Measurements from ENCODE around the gene SETD3.

SETD3 gene

DNA sequence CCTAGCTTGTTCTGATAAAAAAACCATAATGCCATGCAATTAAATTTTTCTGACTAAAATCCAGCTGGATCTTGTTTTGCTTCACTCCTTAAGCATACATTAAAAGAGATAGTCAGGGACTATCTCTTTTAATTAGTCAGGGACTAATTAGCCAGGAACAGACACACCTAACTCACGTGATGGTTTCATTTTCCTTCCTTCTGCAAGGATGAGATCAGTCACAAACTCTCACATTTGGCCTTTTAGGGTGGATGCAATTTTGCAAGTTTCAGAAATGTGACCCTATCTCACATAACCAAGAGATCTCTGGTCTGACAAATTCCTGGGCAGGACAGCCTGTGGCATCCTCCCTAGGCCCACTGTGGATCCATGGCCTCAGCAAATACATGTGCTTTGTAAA, 62.4 kb downstream of the SETD3 start:
- no peak for DNase-seq

DNA sequence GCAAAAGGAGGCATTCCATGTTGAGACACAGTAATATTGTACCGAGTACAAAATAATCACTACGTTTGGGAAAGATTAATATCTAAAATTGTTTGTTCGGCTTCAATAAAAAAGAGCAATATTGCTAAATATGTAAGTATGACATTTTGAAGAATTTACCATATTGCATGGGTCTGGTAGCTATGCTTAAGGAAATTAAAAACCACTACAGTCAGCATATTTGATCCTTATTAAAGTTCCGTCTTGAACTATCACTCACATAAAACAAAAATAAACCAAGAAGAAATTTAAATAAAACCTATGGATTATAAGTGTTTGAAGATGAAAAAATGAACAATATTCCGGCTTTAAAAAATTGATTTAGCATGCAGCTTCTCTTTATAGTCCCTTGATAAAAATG, 63.8 kb downstream of the SETD3 start:
- no peak for DNase-seq

DNA sequence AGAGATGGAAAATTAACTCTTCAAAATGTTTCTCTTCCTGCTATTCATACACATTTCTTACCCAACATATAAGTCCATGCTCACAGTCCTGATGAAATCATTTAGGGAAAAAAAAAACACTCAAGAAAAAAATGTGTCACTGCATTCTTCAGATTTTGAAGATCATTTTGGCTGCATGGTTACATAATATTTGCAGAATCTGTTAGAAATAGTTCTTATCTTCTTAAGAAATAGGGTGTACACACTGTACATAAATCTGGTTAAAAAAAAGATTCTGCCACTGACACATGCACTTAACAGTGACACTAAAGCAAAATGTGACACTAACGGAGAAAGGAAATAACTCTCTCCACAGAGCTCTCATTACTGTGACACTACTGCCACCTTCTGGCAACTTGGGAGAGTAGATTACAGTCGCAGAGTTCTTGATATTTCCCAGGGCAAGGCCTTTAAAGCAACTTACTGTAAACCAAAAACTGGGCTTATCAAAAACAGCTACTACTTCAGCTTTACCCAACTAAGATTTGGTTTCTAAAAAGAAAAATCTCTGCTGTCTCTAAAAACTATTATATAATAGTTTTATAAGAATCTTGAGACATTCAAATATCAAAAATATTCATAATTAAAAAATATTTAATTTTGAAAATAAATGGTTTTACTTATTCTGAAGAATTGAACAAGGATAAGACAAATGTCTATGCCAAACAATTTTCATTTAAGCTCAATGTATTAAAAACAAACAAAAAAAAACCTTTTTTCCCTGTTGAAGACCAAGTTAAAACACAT, 65.0 kb downstream of the SETD3 start:
- DNase-seq, result peak; percentile 83

DNA sequence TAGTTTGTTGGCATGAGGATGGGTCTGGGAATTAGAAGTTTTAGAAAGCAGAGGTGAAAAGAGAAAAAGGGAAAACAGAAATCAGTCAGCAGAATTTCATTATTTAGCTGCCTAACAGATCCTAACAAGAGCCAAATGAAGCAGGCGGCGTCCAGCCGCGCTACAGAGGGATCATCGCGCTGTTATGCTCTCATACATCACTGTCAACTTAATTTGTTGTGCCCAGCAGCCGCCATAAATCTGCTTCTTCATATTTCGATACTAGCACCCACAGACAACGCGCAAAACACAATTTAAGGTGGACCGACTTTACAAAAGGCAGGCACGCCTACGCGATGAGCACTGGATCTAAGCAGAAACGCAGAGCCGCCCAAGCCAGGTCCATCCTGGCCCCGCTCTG, 66.7 kb downstream of the SETD3 start:
- no peak for DNase-seq

DNA sequence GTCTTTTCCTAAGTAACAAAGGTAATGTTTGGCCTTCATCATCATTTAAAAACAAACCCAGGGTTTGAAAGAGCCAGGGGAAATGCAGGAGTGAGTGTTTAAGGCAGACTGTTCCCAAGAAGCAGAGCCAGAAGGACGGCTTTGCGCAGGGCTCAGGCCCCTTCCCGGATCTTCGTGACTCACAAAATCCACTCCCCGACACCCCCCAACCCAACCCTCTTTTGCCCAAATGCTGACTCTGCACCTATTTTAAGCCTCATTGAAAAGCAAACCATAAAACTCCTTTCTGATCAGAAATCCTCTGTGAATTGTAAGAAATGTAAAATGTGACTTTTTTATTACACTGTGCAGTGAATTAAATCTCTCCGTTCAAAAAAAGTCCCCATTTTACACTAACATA, 67.5 kb downstream of the SETD3 start:
- DNase-seq, result no peak

DNA sequence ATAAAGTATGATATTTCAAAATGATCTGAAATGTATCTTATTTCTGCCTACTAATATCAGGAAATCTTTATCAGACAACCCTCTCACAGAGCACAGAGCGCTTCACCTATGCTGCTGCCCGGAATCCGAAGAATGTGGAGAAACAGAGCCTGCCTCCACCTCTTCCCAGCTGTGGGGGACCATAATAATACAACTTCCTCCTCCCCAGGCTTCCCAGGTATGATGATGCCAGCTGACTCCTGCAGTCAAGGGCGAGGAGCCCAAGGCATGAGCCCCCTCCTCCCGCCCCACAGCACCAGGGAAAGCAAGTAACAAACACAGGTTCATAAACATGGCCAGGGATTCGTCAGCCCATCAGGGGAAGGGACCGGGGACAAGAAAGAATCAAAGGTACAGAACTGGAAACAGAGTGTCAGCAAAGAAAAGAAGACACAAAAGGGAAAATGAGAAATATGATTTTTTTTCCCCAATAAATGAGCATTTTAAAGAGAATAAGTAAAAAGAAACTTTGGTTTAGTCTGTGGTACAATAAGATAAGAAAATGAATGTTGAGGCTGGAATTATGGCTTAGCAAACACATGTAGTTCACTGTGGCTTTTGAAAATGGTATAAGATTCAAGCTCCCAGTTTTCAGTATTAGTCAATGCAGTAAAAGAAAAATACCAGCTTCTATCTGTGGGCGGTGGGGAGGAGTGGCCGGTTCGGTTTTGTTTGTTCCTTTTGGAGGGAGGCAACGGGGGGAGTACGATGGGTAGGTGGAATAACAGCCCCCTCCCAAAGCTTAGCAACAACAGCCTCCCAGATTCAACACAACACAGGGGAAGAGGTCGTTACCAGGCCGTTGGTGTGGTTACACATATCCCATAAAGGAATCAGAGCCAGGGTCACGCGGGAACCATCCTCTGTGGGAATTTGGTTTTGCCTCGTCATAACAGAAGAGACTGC, 68.3 kb downstream of the SETD3 start:
- DNase-seq, result no peak

DNA sequence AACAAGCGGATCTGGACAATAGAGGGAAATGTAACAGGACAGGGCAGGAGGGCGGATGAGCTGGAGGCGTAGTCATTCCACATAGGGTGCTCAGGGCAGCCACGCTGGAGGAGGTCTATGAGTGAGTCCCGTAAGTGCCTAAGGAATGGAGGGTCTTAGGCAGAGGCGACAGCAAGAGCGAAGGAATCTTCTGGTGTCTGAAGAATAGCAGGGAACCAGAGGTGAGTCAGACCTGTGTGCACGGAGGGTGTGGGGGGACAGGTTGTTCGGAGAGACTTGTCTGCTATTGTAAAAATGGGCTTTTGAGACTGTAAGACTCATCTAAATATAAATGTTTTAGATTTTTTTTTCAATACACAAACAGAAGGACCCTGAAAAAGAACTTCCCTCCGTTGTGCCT, 70.6 kb downstream of the SETD3 start:
- DNase-seq, result no peak

DNA sequence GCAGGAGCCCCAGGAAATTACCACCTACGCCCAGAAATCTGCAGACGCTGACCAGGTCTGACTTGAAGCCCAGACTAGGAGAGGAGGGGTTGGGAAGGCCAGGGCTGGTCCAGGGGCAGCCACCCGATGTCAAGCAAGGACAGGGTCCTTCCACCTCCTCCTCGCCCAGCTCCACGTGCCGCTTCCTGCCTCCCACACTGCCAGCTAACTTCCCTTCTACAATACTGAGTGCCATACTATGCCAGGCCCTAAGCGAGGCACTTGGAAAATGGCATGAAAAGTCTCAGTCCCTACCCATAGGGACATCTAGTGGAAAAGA, 71.7 kb downstream of the SETD3 start:
- no peak for DNase-seq

DNA sequence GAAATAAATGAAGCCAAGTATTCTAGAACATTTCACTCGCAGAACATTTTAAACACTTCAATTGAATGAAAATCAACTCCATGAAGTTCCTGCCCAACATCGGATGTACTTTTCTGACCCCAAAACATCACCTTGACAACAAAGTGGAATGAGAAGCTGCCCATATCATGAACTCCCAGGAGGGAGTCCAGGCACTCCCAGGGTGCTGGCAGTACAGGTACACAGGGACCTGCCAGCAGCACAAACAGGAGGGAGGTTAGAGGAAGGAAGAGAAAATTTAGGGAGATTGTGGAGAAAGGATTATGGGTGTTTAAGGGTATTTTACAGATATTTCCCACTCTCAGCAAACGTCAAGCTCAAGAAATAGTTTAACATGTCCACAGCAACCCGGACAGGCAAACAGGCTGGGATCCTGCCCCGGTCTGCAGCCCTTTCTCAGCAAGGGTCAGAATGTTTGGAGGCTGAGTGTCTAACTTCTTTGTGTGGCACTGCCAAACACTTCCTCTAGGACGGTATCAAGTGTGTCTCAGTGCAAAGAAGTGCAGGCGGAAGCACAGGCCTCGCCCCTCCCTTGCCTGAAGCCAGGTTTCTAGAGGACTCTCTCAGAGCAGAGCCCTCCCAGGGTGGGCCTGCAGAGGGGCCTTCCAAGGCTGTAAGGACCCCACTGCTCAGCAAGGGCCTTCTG, 72.2 kb downstream of the SETD3 start:
- no peak for DNase-seq

DNA sequence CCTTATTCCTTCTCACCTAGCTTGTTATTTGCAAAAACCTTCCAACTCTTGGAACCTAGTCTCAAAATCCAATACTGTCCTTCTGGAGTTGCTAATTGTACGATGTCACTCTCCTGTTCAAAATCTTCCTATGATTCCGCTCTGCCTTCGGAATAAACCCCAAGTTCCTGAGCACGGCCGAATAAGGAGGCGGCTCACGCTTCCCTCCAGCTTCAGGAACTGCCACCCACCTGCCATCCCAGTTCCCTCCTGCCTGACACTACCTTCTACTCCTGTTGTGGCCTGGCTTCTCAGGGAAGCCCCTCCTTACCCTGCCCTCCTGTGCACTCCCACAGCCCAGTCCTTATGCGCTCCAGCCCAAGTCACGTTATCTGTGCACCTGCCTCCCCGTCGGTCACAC, 73.2 kb downstream of the SETD3 start:
- DNase-seq, result no peak

DNA sequence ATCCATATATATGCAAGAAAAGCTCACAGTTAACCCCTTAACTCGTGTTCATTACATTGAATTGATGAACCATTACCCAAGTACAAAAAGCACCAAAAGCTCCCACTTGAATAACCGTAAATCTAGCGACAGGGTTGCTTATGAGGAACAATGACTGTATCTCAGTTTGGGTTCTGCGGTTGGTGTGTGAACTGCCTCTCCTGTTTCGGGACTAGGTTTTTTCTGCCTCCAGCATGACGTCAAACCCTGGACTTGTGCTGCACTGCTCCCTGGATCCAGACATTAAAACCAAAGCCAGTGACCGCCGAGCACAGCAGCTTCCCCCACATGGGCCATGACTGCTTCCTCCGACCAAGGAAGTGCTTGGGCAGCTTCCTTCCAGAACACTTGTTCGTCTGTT, 77.7 kb downstream of the SETD3 start:
- no peak for DNase-seq

DNA sequence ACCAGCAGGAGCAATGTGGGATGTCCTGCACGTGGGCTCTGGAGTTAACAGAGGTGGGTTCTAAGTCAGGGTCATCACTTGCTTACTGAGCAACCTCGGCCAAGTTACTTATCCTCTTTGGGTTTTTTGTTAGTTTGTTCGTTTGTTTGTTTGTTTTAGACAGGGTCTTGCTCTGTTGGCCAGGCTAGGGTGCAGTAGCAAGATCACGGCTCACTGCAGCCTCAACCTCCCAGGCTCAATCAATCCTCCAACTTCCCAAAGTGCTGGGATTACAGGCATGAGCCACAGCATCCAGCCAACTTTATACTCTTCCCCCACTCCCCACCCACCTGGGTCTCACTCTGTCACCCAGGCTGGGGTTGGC, 78.4 kb downstream of the SETD3 start:
- DNase-seq, result no peak

DNA sequence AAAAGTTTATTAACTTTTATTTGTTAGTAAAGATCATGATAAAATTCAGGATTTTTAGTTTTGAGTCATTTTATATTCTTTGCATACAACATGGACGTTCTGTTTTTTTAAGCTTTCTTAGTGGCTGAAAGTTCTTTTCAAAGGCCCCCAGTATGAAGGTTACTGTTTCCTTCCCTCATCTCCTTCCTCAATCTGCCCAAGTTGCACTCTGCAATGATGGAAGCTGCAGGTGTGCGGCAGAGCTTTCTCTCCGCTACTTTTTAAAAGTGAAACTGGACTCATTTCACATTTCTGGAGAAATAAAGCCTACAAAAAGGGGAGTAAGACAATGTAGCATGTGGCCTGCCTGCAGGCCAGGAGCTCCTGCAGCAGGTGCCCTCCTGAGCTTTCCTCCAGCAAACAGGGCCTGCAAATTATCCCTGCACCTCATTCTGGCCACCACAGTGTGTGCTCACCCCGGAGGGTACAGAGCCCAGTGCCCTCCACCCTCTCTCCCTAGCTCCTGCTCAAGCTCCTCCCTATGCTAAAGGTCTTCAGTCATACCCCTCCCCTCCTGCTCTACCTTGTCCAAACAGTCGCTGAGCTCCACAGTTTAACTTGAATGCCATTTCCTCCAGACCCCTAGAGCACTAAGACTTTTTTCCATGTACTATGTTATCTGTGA, 78.9 kb downstream of the SETD3 start:
- DNase-seq, result no peak

DNA sequence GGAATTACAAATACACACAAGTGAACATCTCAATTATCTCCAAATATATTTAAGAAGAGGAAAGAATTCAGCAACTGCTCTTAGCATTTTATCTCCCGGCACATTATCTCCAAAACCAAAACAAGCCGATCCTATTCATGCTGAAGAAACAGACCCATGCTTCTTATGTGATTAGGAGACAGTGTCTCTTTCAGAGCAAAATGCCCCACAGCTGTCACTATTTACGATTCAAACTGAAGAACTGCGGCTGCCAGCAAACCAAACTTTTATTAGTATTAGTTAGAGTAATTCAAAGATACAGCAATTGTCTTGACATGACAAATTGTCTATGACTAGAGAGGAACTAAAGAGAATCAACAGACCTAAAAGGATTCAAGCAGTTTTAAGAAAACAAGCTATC, 79.4 kb downstream of the SETD3 start:
- no peak for DNase-seq

DNA sequence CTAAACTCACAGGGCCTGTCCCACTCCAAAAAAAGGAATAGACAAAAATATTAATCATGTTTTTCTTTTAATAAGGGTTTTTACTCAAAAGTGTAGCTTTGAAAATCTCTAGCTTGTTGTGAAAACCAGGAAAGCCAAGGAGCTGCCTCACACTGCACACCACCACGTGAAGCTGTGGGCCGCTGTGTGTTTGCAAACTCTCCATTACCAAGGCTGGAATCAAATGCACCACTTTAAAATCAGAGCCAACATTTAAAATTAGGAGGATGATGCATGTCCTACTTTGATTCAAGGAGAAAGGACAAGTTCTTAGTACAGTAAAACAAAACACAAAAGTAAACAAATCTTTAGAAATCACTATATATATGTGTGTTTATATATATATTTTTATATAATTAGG, 83.0 kb downstream of the SETD3 start:
- no peak for DNase-seq

DNA sequence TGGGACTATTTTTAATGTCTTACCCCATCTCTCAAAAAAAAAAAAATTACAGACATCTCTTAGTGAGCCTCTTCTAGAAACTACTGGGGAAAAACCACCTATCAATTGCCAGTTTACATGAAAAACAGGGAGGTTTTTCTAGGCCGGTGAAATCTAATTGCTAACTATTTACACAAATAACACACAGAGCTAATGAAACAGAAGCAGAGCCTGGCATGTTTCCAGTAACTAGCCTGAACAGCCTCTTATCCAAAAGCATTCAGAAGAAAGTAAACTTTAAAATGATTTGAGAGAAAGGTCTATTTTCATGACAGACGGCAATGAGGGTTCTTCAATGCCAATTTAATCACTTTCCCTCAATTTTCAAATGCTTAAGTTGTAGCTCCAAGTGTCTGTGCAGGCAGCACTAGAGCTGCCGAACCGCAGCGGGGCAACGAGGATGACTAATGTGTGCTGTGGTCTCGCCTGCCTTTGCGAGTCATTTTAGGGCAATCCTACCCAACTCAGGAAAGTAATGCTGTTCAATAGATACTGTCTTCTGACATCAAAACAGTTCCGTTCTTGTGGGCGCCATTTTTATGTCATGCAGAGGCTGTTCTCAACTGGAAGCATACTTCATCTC, 84.6 kb downstream of the SETD3 start:
- DNase-seq, result no peak

DNA sequence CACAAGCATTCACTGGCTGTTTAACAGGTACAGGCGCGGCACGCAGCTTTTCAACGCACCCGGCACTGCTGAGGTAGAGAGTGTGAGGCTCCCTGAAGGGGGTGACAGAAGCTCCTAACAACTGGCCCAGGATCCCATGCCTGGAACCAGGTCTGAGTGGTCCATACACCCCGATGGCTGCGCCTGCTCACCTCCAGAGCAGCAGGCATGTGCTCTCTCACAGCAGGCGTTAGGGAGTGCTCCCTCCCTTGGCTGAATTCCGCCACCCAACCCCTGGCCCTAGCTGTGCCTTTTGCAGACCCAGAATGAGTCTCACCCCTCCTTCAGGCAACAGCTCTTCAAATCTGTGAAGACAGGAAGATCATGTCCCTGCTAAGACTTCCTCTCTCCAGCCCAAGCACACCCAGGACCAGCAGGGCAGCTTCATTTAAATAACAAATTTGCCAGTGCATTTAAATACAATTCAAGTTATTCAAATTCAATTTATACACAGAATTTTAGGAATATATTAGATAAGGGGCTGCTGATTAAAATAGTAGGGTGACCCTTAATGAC, 86.0 kb downstream of the SETD3 start:
- no peak for DNase-seq

DNA sequence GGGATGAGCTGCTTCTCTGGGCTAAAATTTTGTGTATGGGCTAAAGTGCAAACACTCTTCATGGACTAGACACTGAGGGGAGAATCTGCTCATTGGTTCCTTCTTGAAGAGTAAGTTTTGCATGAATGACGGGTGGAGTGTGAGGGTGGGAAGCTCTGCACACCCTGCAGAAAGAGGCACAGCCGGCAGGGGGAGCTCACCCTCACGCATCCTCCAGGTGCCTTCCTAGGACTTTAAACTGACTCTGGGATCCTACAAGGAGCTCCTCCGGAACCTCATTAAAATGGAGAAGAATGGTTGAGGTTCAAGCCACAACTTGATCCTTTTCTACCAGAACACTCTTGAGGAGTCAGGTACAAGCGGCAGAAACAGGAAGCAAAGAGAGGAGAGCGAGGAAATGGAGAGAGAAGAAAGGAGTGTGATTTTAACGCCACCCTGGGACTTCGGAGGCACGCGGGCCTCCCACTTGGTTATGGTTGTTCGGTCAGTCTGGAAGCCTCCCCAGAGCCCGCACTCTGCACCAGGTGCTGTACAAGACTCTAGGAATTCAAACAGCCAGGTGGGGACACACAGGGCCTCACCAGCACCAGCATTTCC, 87.5 kb downstream of the SETD3 start:
- no peak for DNase-seq

DNA sequence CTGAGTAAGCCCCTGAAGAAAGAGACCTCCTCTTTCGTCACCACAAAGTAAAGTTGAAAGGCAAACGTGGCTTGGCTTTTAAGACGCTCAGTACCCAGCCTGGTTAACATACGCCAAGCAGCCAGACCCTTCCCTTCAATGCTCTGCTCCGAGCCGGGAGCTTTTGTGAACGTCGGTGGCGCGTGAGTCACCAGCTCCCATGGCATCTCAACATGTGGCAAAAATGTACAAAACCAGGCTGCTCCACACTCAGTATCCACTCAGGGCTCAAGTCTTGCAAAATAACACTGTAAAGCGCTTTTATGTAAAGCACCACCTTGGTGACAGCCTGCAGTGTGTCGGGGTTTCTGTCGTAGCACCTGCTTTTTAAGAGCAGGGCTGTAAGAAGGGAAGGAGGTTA, 89.0 kb downstream of the SETD3 start:
- DNase-seq, result no peak

DNA sequence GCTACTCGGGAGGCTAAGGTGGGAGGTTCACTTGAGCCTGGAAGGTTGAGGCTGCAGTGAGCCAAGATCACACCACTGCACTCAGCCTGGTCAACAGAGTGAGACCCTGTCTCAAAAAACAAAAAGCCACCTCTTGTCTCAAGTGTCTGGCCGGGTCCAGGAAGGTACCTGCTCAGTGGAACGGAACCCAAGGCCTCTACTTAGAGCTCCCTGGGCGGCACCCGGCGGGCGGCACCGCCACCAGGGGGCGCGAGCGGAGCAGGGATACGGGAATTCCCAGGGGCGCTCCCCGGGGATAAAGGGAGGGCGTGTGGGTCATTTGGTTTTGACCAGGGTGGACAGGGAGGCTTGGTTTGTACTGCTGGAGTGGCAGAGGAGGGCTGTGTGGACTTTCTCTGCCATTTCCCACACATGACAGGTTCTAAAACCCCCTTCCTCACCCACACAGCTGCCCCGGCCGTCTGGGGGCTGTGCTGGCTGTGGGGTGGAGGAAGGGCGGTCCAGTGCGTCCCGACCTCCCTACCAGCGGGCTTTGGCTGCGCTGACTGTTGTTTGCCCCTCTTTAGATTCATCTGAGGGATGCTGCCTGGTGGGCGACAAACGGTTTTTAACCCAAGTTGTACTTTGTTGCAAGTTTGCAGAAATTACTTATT, 91.4 kb downstream of the SETD3 start:
- DNase-seq, result peak; percentile 1

DNA sequence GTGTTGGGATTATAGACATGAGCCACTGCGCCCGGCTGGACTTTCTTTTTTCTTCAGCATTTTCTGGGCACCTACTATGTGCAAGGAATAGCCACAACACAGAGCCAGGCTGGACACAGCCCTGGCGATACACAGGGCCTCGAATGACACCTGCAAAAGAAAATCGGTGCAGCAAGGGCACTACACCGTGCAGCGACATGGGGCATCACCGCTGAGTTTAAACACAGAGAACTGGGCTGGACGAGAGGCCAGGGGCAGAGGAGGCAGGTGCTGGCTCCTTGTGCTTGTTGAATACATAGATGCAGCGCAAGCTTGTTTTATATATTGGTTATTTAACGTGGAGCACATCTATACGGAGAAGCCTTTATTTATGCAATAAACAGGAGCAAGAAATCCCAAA, 92.4 kb downstream of the SETD3 start:
- DNase-seq, result no peak

DNA sequence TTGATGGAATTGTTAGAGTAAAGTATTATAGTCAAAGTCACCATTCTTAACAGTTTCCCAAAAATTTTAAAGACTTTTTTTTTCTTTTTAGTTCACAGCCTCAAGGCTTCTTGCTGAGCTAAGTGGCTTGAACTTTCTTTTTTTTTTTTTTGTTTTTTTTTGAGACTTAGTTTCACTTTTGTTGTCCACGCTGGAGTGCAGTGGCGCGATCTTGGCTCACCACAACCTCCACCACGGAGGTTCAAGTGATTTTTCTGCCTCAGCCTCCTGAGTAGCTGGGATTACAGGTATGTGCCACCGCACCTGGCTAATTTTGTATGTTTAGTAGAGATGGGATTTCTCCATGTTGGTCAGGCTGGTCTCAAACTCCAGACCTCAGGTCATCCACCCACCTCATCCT, 92.8 kb downstream of the SETD3 start:
- DNase-seq, result no peak
